GM18868 (cell line): ENCODE measurements around the gene KCNJ18.
"Not testable (repeated sequence)": the region's sequence is repeated elsewhere in the genome, so short reads cannot be mapped to it uniquely, and the experiment has no call there.

Source experiments
- ATAC-seq: cut with Tn5 transposase; IDR thresholded peaks from one replicate; pipeline ENCODE4 v1.9.1; 2021; ENCODE audit warnings: mild to moderate bottlenecking, moderate library complexity; ENCODE audit not compliant: unreplicated experiment

Gene KCNJ18

DNA sequence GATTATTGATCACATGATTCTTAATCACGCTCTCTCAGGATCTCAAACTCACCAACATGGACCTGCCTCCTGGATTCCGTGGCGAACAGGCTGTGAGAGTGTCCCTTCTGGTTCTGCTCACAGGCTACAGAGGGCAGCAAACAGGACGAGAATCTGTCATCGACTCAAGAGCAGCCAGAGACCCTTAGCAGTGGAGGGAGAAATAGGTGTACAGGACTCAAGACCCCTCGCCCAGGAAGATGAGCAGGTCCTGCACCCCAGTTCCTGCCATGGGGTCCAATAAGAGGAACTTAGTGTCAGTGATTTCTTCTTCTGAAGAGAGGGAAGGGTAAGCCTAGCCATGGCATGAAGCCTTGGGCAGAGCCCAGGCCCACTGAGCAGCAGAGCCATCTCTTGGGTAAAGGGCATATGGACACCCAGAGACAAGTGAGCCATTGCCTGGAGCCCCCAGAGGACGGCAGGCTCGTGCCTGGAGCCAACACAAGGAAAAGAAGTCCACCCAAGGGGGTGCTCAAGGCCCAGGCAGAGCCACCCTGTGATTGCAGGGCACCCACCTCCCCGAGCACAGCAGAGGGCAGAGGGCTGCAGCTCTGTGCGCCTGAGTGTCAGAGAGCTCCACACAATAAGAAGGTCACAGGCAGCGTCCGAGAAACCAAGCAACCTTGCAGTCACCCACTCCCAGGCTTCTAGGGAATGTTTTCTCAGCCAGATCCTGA lies 27.3 kb downstream of the KCNJ18 start:
- not testable (repeated sequence) for ATAC-seq

DNA sequence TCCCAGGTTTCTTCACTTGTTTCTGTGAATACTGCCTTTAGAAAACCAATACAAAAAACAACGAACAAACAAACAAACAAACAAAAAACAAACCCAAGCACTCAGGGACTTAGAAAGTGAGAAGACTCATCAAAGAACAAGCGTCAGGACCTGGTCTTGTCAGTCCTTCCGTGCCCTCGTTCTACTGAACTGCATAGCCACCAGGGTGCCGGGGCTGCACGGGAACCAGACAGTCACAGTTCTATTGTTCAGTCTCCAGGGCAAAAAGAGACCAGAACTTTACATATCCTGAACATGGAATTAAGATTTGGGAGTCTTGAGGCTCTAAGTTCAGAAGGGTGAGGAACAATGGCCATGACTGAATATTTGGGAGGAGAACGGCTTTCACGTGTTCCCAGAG lies 28.2 kb downstream of the KCNJ18 start:
- not testable (repeated sequence) for ATAC-seq

DNA sequence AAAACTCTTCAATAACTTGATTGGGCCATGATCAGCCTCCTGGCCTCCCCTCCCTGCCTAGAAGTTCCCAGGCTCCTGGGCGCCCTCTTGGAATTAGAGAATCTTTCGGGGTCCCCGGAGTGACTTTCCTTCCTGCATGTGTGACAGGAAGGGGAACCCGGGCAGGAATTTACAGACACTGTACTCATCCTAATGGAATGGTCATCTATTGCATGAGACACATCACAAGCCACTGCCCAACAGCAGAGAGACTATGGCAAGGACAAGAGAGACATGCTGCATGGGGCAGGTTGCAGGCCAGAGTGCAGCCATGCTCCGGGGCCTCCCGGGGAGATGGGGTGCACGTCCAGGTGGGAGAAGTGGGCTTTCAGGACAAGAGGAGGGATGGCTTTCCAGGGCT lies 29.9 kb downstream of the KCNJ18 start:
- not testable (repeated sequence) for ATAC-seq

DNA sequence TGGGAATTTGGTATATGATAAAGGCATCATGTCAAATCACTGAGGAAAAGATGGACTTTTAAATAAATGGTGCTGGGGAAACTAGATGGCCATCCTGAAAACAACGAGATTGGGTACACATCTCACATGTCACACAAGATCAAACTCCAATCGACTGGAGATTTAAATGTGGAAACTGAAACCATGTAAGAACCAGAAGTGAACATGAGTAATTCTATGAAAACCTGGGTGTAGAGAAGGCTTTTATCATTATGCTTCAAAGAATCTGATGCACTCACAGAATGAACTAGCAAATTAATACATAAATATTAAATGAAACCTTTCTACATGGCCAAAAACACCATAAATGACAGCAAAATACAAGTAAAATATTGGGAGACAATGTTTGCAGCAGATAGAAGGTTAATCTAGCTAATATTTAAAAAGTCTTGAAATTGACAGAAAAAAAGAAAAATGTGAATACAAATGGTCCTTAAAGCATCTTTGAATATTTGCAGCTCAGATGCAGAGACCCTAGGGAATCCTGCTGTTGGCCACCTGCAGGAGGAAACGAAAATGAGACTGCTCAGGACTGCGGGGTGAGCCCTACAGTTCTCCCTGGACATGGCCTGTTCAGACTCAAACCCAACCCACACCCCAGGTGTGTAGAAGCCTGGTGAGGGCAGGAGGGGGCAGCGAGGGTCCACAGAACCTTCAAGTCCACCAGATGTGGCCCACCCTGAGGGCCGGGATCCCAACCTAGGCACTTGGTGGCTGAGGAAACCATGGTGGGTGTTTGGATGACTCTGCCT lies 32.1 kb downstream of the KCNJ18 start:
- not testable (repeated sequence) for ATAC-seq

DNA sequence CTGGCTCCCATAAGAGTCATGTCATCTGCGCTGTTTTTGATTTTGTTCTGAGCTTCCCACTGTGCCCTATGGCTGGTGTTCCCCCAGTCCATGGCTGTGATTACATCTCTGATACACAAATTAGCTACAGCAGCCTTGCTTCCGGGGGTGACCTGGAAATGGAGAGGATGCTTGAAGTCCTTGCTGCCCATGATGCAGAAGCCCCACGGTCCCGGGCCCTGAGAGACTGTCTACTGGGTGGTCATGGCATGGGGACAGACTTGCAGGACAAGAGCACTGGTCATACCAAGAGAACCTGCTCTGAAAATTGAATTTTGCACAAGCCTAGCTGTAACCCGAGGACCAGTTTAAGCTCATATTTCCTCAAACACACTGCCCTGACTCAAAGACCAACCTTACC lies 38.8 kb downstream of the KCNJ18 start:
- ATAC-seq = not testable (repeated sequence)

DNA sequence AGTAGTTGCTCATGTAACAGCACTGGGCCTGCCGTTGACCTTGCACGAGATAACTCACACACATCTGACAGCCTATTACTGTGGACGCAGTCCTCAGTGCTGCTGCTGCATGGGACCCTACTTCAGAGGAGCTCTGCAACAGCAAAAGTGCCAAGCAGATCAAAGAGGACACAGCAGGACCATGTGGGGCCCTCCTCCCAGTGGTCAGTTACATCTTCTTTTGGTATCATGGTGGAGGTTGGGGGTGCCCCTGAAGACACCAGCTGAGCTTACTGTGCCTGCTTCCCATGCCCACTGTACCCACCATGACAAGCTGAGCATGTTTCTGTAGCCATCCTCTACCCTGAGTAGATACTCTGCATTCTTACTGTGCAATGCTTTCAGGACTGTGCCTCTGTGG lies 41.6 kb downstream of the KCNJ18 start:
- ATAC-seq = not testable (repeated sequence)

DNA sequence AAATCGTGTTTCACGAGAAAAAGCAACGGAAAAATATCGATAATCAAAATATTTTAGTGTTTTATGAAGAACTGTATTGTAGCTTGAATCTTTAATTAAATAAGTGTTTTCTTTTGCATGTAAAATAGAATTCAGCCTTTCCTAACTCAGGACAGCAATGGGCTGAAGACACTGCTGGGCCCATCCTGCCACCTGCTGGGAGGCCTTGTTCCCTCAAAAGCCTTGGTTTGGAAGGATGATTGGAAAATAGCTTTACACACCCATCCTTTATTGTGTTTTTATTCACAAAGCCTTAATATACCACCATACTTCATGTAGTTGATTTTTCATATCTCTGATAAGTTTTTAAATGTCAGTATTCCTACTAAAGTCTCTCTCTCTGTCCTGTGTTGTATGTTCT lies 43.5 kb downstream of the KCNJ18 start:
- ATAC-seq = not testable (repeated sequence)

DNA sequence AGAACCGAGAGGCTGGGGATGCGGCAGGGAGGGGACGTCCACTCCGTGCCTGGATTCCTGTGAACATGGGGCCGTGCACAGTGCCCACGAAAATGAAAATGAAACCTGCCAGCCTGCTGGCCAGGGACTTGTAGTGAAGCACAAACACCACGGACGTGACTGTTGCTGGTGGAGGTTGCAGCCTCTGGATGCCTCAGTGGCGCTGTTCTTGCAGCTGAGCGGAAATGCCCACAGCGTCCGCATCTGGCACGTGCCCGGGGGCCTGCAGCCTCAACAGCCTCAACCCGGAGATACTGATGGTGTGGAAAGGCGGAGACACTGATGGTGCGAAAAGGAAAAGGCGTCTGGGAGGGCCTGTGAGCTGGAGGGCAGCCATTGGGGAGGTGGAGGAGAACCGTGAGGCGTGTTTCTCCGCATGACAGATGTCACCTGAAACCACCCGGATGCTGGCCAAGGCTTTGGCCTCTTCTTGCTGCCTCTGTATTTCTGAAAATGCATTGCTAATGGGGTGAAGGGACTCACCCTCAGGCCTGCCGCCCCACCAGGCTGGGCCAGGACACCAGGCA lies 44.8 kb downstream of the KCNJ18 start:
- not testable (repeated sequence) for ATAC-seq

DNA sequence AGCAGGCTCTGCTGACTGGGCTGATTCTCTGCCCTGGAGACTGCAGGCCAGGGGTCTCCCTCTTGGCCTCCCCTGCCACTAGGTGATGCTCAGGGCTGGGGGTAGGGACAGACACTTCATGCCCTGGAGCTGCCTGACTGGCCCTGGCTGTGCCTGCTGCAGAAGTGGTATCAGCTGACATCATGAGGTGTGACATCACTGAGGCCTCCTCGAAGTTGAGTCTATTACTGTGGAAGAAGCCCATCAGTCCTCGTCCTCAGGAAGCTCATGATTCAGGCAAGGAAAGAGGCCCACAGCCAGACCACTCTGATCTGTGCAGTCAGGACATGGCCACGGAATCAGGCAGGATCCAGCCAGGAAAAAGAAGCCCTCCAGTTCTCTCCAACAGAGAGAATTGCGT lies 45.9 kb downstream of the KCNJ18 start:
- not testable (repeated sequence) for ATAC-seq

DNA sequence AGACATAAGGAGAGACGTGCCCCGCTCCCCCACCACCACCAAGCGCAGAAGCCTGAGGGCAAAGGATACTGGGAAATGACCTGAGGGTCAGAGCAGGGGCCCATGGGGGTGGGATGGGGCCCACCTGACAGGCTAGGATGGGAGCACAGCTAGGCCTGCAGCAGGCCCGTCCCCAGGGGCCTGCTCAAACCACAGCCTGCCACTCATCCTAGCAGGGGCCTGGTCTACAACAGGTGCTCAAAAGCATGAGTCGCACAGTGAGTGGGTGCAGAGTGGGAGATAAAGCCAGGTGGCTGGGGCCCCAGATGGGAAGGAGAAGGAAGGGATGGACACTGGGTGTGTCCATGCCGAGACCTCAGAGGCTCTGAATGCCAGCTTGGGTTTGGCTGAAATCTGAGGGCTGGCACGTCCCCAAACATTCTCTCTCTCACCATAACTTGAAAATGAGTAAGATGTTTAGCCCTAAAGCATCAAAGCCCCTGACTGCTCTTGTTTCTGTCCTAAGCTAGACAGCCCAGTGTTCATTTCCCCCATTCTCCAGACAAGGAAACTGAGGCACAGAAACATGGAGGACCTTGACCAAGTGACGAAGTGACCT lies 46.7 kb downstream of the KCNJ18 start:
- peak; percentile 77 for ATAC-seq

DNA sequence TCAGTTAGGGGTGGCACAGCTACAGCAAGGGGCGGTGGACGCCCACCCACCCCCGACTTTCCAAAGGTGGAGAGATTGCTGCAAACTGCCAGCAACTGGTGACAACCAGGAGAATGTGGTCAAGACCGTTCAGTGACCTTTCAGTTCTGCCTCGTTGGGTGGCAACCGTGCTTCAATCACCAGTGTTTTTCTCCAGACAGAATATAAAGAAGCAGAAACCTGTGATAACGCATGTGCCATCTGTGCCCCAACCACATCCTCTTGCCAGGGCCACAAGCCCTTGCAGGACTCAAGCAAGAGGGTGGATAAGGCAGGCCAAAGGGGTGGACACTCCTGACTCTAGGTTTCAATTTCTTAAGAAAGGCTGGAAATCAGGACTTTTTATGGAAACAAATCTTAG lies 47.2 kb downstream of the KCNJ18 start:
- peak; percentile 50 for ATAC-seq

DNA sequence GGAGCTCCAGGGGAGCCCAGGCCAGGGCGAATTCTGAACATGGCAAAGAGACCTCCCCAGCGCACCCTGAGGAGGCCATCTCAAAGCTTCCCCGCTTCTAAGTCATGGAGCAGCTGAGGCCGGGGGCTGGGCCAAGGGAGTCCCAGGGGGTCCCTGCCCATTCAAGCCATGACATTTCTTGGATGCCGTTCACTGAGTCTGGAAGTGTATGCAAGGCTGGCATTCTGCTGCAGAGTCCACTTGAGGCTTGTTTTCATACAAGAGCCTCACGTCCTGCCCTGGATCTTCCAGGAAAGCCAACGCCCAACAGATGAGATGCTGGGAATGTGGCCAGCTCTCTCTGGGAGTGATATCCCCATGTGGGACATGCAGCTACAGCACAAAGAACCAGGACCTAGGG lies 48.5 kb downstream of the KCNJ18 start:
- not testable (repeated sequence) for ATAC-seq

DNA sequence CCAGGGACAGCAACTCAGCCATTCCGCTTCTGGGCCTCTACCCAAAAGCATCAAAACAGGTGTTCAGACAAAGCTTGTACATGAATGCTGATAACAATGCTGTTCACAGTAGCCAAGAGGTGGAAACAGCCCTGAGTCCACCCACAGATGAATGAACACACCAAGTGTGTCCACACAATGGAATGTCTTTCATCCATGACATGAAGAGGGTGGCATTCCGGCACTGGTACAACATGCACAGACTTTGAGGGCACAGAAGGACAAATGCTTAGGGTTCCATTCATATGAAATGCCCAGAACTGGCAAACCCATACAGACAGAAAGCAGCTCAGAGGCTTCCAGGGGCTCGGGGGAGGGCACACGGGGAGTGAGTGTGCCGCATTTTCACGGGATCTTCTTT lies 49.2 kb downstream of the KCNJ18 start:
- ATAC-seq = not testable (repeated sequence)

DNA sequence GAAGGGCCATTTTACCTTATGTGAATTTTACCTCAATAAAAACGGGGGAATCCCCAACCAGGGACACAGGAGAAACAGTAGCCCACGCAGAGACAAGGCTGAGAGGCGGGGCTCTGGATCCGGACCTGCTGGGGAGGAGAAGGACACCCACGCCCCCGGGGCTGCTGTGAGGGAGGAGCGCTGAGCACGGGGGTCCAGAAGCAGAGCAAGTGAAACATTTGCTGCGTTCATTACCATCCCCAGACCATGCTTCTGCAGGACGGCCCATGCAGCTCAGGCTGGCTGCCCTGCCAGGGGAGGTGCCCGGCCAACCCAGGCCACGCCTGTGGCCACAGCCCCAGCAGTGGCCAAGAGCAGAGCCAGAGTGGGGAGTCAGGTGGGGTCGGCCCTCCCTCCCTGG lies 50.0 kb downstream of the KCNJ18 start:
- ATAC-seq = no peak

DNA sequence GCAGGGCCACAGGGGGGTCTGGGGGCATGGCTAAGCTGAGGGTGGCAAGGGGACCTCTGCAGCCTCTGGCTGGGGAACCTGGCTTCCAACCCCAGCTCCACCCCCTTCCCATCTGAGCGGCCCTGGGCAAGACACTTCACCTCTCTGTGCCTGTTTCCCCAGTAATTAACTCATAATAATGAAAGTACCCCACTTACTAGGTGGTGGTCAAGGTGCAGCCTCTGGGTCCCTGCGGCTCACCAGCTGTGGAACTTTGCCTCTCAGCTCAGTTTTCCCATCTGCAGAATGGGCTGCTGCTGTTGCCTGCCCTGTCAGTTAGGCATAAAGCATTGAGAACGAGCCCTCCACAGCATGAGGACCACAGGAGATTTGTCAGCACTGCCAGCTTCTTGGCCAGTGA lies 51.8 kb downstream of the KCNJ18 start:
- not testable (repeated sequence) for ATAC-seq

DNA sequence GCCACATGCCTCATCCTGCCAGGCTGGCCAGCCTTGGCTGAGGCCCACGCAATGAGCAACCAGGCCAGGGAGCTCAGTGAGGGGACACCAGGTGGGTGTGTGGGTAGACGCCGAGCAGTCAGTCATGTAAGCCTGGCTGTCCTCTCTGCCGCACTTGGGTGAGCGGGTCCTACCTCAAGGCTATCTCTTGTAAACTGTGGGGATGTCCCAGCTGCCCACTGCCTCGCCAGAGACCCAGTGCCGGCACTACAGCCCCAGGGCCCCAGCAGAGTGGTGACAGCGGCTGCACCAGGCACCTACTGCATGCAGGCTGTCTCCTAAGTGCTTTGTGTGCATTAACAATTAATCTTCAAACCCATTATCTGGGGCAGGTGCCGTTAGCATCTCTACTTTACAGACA lies 52.3 kb downstream of the KCNJ18 start:
- ATAC-seq = not testable (repeated sequence)

DNA sequence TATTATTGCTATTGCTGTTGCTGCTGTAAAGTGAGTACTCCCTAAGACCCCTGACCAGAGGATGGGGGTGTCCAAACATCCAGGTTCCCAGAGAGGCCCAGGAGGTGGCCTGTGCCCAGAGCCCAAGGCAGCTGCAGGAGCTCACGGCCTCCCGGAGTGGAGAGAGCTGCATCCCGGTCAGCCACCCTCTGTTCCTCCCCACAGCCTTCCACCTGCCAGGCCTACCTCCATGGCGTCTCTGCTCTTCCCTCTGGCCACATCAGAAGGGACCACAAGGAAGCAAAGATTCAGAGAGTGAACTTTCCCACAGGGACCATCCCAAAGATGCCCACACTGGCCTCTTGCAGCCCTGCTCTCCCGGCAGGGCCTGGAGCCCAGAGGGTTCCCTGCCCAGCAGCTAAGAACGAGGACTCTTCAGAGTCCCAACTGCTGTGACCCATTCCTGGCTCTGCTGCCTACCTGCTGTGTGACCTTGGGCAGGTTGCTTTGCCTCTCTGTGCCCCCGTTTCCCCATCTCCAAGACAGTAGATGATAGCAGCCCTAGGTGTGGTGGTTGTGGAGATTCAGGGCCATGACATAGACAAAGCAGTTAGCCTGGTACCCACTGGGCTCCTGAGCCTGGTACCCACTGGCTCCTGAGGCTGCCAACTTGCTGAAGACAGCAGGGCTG lies 53.2 kb downstream of the KCNJ18 start:
- not testable (repeated sequence) for ATAC-seq

DNA sequence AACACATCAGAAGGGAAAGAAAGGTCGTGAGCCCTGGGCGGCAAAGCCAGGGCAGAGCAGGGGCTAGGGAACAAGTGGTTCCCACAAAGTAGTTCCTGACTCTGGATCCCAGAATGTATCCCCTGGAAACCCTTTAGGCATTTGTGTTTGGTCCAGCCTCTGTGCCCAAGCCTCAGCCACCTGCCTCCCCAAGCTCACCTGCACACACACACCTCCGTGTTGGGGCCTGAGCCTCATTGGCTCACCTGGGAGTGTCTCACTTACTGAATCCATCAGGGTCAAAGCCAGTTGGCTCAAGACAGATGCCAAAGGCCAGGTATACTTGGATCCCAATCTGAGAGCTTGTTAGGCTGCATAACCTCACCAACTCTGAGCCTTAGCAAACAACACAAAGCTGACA lies 54.1 kb downstream of the KCNJ18 start:
- ATAC-seq = not testable (repeated sequence)

DNA sequence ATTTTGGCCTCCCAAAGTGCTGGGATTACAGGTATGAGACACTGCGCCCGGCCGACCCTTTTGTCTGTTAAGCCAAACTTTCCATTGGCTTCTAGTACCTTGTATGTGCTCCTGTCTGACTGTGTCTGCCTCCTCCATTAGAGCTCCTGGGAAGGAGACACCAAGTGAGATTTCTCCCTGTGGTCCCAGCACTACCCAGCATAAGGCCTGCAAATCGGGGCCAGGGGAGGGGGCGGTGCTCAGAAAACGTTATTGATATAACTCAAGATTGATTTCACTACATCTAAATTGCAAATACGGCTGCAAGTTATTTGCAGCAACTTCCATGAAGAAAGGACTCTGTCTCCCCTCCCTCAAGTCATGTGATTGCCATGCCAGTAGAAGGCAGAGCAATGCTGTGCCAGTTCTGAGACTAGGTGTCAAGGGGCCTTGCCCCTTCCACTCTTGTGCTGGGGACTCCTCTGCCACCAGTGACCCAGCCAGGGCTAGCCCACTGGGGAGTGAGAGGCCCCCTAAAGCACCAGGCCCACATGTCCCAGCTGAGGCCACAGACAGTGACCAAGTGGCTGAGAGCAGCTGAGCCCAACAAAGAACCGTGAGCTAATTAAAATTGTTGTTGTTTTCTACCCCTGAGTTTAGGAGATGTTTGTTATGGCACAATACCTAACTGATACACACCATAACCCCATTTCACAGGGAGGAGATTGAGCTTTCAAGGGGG lies 55.0 kb downstream of the KCNJ18 start:
- not testable (repeated sequence) for ATAC-seq

DNA sequence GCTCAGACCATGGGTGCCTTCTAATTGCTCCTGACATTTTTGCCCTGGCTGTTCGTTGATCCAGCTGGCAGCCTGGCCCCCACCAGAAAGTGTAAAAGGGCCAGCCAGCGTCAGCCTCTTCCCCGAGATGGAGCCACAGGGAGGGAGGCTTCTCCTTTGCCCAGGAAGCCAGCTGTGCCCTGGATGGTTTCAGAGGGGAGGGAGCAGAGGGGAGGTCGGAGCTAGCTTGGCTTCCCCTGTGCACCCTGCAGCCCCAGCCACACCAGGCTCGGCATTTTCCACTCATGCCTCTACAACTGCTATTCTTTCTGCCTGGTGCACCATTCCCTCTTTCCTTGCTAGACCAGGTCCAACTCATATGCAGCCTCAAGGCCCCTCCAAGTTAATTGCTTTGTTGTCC lies 56.4 kb downstream of the KCNJ18 start:
- not testable (repeated sequence) for ATAC-seq
